ENCODE results near the gene TGIF1.
"Not testable (repeated sequence)": the region's sequence is repeated elsewhere in the genome, so short reads cannot be mapped to it uniquely, and the experiment has no call there.

Gene TGIF1

GRCh38 chr18:3450012-3450798, at the start of gene TGIF1:
Gene TGIF1, plus strand, starts transcription at chr18:3450172. Its CDS starts 318 bp downstream, at chr18:3450490.
- DNase-seq = peak; percentile 56

DNA sequence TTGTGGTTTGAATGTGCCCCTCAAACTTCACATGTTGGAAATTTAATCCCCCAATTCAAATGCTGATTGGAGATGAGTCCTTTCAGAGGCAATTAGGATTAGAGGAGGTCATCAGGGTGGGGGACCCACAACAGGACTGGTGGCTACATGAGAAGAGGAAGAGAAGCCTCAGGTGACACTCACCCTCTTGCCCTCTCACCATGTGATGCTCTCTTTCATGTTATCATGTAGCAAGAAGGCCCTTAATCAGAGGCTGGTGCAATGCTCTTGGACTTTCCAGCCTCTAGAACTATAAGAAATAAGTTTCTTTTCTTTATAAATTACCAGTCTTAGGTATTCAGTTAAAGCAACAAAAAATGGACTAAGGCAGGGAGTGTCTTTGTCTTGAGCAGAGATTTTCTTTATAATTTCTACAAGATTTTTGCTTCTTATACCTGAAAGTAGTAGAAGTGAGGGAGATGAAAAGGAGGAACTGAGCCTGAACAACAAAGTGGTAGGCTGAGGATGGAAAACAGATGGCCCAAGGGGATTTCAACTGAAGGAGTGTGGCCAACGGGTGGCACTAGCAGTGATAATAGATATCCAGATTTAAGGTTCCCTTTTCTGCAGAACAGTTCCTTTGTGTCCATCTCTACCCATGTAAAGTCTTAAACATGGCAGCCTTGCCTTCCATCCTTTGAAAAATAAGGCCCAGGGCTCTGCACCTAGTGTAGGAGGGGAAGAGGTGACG, 49.2 kb upstream of the TGIF1 start:
- no peak for DNase-seq

DNA sequence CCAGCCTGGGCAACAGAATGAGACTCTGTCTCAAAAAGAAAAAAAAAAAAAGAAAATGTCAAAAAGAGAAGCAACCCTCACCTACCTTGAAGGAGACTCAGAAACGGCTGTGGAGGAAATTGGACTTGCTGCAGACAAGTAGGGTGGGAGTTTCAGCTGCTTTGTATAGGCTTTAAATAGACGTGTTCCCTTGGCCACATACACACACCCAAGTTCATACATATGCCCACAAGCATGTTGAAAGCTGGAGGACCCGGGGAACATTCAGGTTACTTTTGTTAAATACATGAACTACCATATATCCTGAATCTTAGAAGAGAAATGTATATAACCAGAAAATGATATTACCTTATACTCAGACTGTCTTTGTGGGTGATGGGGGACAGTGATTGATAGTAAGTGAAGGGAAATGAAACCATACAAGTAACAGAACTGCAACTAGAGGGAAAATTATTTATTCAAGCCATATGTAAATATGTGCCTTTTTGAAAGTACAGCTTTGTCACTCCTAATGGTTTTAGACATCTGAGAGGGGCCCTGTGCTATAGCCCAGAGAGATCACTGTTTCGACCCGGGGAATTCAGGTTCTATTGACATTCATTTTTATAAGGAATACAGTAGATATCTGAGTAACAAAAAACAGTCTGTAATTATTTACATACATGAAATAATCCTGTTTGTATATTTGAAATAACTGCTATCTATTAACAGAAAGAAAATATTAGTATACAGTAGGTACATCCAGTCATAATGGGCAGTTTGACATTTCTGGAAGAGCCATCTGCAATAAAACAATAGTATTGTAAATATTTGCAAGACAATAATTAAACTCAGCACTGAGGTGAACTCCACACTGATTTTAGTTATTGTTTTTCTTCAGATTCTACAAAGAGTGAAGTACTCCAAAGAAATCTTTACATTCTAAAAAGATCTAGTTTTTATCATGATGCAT, 48.0 kb upstream of the TGIF1 start:
- DNase-seq = no peak

GRCh38 chr18:3402982-3403451, 47.0 kb upstream of the TGIF1 start:
- DNase-seq = no peak

DNA sequence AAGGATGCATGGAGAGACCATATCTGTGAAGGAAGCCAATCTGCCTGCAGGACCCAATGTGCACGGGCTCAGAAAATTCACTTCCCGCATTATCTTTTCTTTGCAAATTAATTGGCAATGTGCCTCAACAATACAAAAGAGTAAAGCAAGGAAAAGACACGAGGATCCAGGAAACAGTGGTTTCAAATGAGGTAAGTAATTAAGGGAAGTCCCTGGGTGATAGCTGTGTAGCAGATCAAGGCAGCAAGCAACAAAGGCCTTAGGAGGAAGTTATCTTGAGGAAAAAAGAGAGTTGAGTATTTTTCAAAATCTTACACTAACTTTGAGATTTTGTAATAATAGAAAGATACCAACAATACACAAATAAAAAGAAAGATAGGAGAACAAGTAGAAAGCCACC, 44.3 kb upstream of the TGIF1 start:
- DNase-seq = no peak

DNA sequence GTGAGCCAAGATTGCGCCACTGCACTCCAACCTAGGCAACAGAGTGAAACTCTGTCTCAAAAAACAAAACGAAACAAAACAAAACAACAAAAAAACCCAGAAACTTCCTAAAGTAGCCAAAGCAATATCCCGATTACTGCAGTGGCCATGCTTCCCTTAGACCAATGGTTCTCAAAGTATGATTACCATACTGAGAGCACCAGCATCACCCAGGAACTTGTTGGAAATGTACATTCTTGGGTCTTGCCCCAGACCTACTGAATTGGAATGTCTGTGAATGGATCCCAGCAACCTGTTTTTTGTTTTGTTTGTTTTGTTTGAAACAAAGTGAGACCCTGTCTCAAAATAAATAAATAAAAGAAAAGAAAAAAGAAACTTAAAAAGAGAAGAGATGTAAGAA, 41.9 kb upstream of the TGIF1 start:
- DNase-seq = no peak

DNA sequence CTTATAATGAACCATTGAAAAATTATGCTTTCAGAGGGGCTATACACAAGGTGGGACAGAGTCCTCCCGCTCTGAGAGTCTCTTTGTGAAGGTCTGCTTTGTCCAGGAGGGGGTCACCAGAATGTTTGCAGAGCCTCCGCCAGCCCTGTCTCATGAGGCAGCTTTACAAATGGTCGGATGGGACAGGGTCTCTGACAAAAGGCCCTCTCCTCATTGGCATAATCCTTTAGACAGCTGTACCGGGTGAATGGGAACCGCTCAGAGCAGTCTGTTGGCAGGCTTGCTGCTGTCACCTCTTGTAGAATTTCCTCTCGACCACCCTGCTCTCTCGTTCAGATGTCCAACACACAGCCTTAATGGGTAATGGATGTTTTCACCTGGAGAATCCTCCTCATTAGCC, 40.2 kb upstream of the TGIF1 start:
- no peak for DNase-seq

DNA sequence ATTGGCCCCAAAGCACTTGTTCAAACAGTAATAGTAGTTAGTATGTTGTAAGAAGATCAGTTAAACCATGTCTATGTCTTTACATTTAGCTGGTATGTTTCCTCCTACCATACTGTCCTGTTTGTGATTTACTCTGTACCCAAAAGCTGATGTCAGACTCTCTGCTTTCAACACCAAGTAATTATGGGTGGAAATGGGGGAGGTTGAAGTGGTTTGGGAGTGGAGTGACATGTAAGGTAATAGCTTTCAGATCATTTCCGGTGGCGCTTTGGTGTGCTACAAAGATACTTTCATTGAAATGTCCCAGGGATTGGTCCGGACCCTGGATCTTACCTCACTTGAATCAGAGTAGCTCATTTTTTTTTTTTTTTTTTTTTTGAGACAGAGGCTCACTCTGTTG, 39.7 kb upstream of the TGIF1 start:
- DNase-seq = no peak

DNA sequence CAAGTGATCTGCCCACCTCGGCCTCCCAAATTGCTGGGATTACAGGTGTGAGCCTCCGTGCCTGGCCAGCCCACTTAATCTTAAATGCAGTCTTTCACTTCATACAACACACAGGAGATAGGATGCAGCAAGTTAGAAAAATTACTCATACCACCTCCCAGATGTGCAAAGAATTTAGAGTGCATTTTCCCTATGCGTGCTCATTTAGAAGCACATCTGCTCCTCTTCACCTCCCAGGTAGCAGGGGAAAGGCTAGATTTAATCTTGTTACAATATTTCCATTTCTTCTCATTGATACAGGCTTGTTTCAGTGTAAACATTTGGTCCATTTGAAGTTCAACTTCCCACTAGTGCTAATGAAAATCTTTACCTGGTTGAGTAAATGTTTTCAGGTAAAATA, 39.1 kb upstream of the TGIF1 start:
- DNase-seq = not testable (repeated sequence)

DNA sequence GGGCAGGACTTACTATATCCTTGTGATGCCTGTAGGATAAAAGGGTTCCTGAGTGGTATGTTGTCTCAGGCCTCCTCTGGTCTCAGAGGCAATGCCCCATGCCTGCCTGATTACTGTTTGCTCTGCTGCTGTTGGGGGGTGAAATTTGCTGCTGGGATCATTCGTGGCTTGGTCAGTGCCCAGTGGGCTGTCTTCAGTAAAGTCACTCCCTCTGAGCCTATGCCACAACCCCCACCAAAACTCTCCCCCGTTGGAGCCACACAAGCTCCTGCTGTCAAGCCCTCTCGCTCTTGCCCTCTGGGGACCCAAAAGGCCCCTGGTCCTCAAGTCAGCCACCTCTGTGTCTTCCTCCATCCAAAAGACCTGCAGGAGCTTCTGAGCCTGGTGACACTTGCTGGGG, 38.6 kb upstream of the TGIF1 start:
- DNase-seq = no peak

DNA sequence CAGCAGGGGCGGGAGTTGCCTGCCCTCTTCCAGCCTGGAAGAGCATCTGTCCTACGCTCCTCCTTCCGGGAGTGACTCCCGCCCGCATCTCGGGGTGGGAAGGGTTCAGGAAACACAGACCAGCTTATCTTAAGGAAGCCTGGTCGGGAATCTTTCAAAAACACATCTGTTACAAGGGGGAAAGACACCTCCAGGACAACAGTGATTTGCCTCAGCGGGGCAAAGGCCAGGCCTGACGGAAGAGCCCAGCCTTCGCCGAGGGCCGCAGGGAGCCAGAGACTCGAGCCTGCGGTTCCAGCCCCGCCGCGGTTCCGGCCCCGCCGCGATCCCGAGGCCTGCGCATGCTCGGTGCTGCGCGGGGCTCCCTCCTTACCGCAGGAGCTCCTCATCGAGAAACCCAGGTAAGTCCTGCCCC, 38.1 kb upstream of the TGIF1 start:
- no peak for DNase-seq

DNA sequence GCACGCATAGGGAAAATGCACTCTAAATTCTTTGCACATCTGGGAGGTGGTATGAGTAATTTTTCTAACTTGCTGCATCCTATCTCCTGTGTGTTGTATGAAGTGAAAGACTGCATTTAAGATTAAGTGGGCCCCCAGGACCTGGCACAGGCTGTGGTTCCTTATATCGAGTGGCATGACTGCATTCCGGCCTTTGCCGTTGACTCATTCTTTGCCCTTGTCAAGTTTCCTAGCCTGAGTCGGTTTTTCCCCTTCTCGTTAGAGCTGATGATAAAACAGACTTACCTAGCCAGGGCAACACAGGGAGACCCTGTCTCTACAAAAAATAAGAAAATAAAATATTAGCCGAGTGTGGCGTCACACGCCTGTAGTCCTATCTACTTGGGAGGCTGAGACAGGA, 37.4 kb upstream of the TGIF1 start:
- DNase-seq = peak; percentile 11

GRCh38 chr18:3415110-3415509, 34.9 kb upstream of the TGIF1 start:
- DNase-seq = no peak

DNA sequence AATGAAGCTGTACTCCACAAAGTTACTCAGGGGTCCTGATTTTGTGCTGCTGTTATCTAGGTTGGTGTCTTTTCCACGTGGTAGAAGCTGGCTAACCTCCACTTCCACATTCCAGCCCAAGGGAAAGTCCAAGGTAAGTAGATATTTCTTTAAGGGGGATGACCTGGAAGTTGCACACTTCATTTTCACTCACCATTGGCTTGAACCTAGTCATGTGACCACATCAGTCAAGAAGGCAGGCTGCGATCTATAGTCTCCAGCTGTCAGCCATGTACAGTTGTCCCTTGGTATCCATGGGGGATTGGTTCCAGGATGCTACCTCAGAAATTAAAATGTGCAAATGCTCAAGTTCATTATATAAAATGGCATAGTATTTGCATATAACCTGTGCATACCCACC, 31.9 kb upstream of the TGIF1 start:
- DNase-seq = no peak

DNA sequence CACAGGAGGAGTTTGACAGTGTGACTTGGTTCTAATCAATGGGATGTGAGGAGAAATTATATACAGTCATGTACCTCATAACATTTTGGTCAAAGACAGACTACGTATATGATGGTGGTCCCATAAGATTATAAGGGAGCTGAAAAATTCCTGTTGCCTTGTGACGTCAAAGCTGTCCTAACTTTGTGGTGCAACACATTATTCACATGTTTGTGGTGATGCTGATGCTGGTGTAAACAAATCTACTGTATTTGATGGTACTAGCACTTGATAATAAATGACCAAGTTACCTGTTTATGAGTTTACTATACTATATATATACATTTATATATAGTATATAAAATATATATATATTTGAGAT, 29.1 kb upstream of the TGIF1 start:
- no peak for DNase-seq

DNA sequence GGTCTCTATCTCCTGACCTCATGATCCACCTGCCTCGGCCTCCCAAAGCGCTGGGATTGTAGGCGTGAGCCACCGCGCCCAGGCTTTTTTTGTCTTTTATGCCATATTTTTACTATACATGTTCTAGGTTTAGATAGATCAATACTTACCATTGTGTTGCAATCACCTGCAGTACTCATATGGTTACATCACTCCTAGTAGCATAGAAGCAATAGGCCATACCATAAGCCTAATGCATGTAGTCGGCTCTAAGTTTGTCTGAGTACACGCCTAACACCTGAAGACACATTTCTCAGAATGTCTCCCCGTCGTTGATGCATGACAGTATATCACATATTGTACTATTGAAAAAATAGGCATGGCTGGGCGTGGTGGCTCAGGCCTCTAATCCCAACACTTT, 27.1 kb upstream of the TGIF1 start:
- no peak for DNase-seq

DNA sequence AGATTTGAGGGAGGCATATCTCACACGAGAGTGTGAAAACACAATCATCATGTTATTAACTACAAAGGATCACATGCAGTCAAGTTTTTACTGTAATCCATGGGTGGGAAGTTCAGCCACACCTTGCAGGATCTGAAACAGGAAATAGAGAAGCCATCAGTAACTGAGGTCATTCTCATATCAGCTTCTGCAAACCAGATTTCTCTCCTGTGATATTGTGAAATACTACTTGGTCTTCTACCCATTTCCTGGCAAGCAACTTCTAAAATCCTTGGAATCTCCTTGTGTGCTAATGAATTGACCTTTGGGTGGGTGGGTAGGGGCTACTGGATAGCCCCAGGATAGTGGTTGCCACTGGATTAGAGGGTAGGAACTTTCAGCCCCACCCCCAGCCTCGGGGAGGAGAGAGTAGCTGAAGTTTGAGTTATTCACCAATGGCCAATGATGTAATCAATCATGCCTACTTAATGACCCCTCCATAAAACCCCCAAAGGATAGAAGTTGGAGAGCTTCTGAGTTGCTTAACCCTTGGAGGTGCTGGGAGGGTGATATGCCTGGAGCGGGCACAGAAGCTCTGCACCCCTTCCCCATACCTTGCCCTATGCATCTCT, 25.6 kb upstream of the TGIF1 start:
- DNase-seq = no peak

- no peak for DNase-seq
Observed at GRCh38 chr18:3425030-3425429, 24.9 kb upstream of the TGIF1 start.

DNA sequence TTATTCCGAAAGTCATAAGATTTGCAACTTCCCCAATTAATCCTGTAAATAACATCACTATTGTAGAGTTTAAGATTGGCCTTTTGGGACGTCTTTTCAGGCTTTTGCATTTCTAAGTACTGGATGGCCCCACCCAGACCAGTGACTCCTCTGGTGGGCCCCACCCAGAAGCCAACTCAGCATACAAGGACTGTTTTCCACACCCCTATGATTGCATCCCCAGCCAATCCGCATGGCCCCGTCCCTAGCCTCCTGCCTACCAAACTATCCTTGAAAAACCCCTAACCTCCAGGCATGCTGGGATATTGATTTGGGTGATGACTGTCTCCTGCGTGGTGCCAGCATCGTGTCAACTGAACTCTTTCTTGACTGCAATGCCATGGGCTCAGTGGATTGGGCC, 24.5 kb upstream of the TGIF1 start:
- DNase-seq = no peak

DNA sequence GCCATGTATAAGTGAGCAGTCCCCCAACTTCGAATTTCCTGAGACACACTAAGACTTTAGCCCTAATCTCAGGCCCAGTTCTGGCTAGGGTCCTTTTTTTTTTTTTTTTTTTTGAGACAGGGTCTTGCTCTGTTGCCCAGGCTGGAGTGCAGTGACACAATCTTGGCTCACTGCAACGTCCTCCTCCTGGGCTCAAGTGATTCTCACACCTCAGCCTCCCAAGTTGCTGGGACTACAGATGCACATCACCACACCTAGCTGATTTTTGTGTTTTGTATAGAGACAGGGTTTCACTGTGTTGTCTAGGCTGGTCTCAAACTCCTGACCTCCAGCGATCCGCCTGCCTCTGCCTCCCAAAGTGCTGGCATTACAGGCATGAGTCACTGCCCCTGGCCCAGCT, 23.9 kb upstream of the TGIF1 start:
- DNase-seq = no peak

- no peak for DNase-seq
Observed at GRCh38 chr18:3427944-3428343, 22.0 kb upstream of the TGIF1 start.

DNA sequence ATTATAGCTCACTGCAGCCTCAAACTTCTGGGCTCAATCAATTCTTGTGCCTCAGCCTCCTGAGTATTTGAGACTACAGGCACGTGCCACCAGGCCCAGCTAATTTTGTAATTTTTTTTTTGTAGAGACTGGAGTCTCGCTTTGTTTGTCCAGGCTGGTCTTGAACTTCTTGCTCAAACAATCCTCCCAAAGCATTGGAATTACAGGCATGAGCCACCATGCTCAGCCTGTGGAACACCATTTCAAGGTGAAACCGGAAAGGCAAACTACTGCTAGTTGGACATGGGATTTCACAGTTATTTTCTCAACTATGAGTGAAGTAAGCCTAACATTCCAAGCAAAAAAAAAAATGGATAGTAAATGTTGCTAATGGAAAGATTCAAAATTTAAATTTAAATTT, 20.9 kb upstream of the TGIF1 start:
- no peak for DNase-seq

GRCh38 chr18:3434685-3435084, 15.3 kb upstream of the TGIF1 start:
- no peak for DNase-seq

Data from T1000 (cell line).